ENCODE measurements around the gene FAXDC2.
"Not testable (repeated sequence)": the region's sequence is repeated elsewhere in the genome, so short reads cannot be mapped to it uniquely, and the experiment has no call there.

Gene FAXDC2

DNA sequence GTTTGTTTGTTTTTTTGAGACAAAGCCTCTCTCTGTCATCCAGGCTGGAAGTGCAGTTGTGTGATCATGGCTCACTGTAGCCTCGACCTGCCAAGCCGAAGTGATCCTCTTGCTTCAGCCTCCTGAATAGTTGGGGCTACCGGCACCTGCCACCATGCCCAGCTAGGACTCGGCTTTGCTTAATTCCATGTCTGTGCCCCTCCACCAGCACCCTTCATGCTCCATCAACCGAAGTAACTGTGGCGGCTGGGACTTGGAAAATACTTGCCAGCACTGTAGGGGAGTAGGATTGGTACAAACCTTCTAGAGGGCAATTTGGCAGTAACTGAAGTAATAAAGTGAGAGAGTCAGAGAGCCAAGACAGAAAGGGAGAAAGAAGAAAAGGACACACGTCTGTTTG lies 19.0 kb downstream of the FAXDC2 start:
- TF ChIP-seq, protein P1, sequence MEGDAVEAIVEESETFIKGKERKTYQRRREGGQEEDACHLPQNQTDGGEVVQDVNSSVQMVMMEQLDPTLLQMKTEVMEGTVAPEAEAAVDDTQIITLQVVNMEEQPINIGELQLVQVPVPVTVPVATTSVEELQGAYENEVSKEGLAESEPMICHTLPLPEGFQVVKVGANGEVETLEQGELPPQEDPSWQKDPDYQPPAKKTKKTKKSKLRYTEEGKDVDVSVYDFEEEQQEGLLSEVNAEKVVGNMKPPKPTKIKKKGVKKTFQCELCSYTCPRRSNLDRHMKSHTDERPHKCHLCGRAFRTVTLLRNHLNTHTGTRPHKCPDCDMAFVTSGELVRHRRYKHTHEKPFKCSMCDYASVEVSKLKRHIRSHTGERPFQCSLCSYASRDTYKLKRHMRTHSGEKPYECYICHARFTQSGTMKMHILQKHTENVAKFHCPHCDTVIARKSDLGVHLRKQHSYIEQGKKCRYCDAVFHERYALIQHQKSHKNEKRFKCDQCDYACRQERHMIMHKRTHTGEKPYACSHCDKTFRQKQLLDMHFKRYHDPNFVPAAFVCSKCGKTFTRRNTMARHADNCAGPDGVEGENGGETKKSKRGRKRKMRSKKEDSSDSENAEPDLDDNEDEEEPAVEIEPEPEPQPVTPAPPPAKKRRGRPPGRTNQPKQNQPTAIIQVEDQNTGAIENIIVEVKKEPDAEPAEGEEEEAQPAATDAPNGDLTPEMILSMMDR (IDR thresholded peaks at IDR 0.05; ENCODE audit: control insufficient read depth, insufficient read depth, low read depth, low read length, missing control alignments), result no peak
- DNase-seq (ENCODE audit: low read depth), result no peak
- no peak overlapping the region for H3K4me3 ChIP-seq (ENCODE audit: control insufficient read depth, low read depth, low read length)

DNA sequence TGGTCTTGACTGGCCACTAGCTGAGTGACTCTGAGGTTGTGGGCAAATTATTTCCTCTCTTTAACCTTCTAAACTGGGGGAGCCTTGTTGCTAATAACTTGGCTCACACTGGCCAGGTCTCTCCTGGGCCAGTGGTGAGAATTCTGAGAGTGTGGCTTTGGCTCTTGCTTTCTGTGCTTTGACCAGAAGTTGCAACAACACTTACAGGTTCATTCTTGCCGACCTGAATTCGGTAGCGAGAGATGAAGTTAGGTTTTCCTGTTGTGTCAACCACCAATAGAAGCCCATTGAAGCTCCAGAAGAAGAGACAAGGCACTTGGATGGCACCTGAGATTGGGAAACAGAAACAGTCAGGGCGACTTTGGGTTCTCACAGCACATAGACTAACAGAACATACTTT lies 19.8 kb downstream of the FAXDC2 start:
- TF ChIP-seq, protein P1 (IDR thresholded peaks at IDR 0.05; ENCODE audit: control insufficient read depth, insufficient read depth, low read depth, low read length, missing control alignments), result no peak
- DNase-seq (ENCODE audit: low read depth), result no peak
- H3K4me3 ChIP-seq (ENCODE audit: control insufficient read depth, low read depth, low read length), result no peak overlapping the region

DNA sequence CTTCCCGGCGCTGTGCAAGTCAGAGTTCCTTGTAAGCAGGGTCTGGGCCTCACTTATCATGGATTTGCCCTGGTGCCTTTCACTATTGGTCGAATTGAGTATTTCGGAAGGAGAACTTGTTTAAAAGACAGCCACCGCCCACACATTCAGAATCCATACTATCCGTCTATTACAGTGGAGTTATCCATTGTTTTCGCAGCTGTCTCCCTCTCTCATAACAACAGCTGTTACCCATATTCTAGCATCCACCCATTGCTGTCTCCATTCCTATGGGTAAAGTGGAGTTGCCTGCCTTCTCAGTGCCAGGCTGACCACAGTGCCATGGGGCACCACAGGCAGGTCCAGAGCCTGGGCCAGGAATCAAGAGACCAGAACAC lies 20.2 kb downstream of the FAXDC2 start:
- TF ChIP-seq, protein P1 (IDR thresholded peaks at IDR 0.05; ENCODE audit: control insufficient read depth, insufficient read depth, low read depth, low read length, missing control alignments), result no peak
- H3K4me3 ChIP-seq (ENCODE audit: control insufficient read depth, low read depth, low read length), result no peak overlapping the region
- DNase-seq (ENCODE audit: low read depth), result no peak

DNA sequence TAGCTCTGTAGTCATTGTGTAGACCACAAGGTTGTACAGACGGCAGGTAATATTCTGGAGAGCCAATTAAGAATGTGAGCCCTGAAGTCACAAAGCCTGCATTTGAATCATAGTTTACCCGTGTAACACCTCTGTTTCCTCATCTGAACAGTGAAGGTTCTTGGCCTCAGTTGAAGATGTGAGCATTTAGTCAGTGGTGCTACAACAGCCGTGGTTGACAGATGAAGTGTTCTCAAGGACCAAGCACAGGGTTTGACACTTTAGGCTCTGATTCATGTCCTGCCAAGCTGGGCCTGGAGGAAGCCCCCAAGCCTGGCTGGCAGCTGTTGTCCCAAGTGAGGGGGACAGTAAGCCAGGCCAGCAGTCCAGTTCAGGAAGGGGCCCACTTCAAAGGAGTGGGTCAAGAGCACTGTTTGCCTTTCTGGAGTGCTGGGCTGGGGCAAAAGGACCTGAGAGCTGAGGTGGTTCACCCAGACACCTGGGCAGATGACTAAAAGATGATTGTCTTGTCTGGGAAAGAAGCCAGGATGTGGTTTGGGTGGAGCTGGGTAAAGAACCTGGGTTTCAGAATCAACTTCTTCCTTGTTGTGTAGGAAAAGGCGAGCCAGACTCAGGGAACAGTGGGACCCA lies 20.7 kb downstream of the FAXDC2 start:
- no peak overlapping the region for H3K4me3 ChIP-seq (ENCODE audit: control insufficient read depth, low read depth, low read length)
- TF ChIP-seq, protein P1 (IDR thresholded peaks at IDR 0.05; ENCODE audit: control insufficient read depth, insufficient read depth, low read depth, low read length, missing control alignments), result no peak
- no peak for DNase-seq (ENCODE audit: low read depth)

DNA sequence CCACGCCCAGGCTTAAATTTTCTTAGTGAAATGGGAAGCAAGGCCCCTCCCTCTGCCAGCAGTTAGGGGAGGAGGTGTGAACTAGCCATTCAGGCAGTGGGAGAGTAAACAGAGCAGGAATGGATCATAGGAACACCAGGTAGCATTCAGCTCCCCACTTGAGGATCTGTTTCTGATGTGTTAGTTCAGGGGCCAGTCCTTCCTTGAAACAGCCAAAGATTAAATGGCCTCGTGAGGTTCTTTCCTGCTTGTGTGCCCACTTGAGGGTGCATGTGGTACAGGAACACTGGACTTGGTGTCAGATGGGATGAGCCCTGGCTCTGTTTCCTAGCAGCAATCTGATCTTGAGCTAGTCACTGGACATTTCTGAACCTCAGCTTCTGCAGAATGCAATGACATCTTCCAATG lies 21.2 kb downstream of the FAXDC2 start:
- no peak for DNase-seq (ENCODE audit: low read depth)
- H3K4me3 ChIP-seq (ENCODE audit: control insufficient read depth, low read depth, low read length), result no peak overlapping the region
- TF ChIP-seq, protein P1 (IDR thresholded peaks at IDR 0.05; ENCODE audit: control insufficient read depth, insufficient read depth, low read depth, low read length, missing control alignments), result no peak

DNA sequence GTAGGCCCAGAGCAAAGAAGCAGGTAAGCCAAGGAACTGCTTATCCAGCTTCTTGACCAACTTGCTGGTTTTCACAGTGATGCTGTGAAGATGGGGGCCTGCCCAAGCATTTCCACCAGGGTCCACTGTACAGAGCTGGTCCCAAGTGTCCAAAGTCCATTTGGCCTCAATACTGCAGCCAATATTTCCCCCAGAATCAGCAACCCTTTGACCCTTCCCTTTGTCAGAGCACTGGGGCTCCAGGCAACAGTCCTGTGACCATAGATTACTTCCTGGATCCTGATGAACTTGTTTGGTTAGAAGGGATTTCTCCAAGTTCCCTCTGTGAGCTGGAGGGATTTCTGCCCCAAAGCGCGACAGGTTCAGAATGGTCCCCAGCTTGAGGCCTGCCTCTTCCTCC lies 26.3 kb downstream of the FAXDC2 start:
- no peak for DNase-seq (ENCODE audit: low read depth)
- TF ChIP-seq, protein P1 (IDR thresholded peaks at IDR 0.05; ENCODE audit: control insufficient read depth, insufficient read depth, low read depth, low read length, missing control alignments), result no peak
- no peak overlapping the region for H3K4me3 ChIP-seq (ENCODE audit: control insufficient read depth, low read depth, low read length)

DNA sequence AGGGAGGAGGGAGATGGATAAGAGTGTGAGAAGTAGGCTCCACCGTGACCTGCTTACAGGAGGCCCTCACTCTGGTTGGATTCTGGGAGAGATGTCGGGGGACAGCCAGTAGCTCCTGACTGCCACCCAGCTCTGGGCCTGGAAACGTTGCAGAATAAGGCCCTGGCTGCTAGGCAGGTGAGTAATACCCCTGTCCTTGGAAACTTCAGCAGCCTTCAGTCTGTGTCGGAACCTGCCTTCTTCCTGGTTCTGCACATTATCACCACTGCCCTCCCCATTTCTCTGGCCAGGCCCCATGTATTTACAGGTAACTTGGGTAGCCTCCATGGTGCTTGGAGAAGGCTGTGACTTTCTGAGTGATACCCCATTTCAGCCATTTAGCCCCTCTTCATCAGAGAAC lies 26.8 kb downstream of the FAXDC2 start:
- no peak for DNase-seq (ENCODE audit: low read depth)
- H3K4me3 ChIP-seq (ENCODE audit: control insufficient read depth, low read depth, low read length), result no peak overlapping the region
- TF ChIP-seq, protein P1 (IDR thresholded peaks at IDR 0.05; ENCODE audit: control insufficient read depth, insufficient read depth, low read depth, low read length, missing control alignments), result no peak

DNA sequence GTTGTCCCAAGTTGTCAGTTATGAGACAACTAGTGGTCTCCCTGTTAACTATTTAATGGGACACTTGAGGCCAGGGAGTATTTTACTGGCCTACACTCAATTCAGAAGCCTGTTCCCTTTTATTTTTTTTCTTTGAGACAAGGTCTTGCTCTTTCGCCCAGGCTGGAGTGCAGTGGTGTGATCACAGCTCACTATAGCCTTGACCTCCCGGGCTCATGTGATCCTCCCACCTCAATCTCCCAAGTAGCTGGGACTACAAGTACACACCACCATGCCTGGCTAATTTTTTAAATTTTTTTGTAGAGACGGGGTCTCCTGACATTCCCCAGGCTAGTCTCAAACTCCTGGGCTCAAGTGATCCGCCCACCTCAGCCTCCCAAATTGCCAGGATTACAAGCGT lies 27.5 kb downstream of the FAXDC2 start:
- DNase-seq (ENCODE audit: low read depth); H3K4me3 ChIP-seq (ENCODE audit: control insufficient read depth, low read depth, low read length): not testable (repeated sequence)

Measured in AG09309 (cell line).